Erythroblast (primary cell): Measurements from ENCODE around the gene CCDC92.

Experiments used
- GATA1 ChIP-seq: IDR thresholded peaks from 2 replicates; pipeline ENCODE4 v1.6.1; 2011; ENCODE audit warnings: low read depth, mild to moderate bottlenecking, control low read depth, low read length, moderate library complexity
- POLR2A ChIP-seq: IDR thresholded peaks from 2 replicates; pipeline ENCODE4 v1.6.1; 2011; ENCODE audit warnings: mild to moderate bottlenecking, low read length

DNA sequence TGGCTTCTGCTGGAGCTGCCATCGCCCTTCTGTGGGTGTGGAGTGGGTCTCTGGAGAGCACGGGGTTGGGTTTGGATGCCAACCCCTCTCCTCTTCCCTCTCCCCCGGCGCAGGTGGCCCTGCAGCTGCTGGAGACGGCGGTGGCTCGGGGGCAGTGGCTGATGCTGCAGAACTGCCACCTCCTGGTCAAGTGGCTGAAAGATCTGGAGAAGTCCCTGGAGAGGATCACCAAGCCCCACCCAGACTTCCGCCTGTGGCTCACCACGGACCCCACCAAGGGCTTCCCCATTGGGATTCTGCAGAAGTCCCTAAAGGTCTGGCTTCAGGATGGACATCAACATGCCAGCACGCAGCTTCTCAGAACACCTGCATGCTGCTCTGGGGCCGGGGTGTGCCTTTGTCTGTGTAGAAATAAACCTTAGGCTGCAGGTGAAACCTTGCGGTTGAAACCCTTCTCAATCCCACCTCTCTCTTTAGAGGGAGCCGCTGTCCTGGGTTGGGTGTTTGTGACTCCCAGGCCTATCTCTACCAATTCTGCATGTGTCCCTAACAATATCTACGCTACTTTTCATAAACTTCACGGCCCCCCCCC, 44.3 kb downstream of the CCDC92 start:
- TF ChIP-seq POLR2A, result no peak
- TF ChIP-seq GATA1, result no peak
